ENCODE results near the gene PVALEF. TPM values are rescaled to one million over a fixed set of nuclear protein-coding genes. Genes with fewer than 3 reads are reported as not detected.

The PVALEF gene
- polyA plus RNA-seq, 3 donors, result 0.14 to 0.57 (median 0.22) TPM

GRCh38 chr17:81157848-81158687, 7.2 kb upstream of the PVALEF start:
- no peak for DNase-seq (ENCODE audit: extremely low read depth in 1 of 11, low read depth in 9 of 11, low spot score in 4 of 11)

DNA sequence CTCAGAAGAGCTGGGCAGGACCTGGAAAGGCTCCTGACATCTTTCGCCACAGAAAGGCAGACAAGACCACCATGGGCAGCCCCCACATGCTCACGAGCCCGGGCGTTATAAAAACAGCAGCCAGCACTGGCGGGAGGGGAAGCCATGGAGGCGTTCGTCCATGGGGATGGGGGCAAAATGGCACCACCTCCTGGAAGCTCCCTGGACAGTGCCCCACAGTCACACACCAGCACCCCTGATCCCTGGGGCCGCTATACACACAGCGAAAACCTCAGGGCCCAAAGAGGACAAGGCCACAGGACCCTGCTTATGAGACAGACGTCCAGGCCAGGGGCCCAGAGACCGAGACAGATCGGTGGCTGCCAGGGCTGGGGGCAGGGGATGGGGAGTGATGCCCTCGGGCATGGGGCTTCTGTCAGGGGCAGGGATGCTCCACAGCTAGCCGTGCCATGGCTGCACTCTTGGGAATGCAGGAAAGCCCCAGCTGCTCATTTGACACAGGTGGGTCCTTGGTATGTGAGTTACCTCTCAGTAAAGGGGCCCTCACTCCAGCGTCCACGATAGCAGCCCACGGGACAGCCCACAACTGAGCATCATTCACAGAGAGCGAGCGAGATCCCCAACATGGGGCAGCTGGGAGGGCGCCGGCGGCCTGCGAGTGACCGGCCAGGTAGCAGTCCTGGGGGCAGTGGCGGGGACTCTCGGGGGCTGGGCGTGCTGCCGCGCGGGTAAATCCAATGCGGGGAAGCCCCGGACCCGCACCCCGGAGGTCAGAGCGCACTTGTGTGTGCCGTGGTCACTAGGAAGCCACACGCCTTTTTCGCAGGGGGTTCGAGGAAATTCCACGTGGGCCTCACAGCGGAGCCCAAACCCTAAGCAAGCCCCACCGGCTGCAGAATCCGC, 6.4 kb upstream of the PVALEF start:
- no peak for DNase-seq (ENCODE audit: extremely low read depth in 1 of 11, low read depth in 9 of 11, low spot score in 4 of 11)

DNA sequence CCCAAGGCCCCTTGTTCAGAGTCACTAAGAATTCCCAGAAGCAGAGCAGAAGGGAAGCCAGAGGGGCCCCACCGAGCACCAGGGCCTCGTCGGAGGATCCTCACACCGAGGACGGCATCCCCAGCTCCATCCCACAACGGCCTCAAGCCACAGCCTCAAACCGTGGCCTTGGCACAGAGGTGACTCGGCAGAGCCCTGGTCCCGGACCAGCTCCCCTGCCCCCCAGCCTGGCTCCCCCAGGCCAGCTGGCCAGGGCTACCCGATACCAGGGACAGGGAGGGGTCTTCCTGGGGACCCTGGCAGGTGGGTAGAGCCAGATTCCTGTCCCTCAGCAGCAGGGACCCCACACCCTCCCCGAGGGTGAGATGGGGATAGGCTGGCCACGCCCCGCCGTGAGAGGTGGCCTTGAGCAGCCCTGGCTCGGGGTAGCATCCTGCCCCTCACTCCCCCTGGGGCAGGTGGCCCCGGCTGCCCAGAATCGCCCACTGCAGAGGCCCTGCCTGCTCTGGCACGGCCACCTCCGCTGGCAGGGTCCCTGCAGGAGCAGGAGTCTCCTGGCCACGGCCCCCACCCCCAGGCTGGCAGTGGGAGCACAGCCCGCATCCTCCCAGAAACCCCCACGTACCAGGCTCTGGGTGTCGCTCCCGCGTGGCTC, 5.6 kb upstream of the PVALEF start:
- no peak for DNase-seq (ENCODE audit: extremely low read depth in 1 of 11, low read depth in 9 of 11, low spot score in 4 of 11)

DNA sequence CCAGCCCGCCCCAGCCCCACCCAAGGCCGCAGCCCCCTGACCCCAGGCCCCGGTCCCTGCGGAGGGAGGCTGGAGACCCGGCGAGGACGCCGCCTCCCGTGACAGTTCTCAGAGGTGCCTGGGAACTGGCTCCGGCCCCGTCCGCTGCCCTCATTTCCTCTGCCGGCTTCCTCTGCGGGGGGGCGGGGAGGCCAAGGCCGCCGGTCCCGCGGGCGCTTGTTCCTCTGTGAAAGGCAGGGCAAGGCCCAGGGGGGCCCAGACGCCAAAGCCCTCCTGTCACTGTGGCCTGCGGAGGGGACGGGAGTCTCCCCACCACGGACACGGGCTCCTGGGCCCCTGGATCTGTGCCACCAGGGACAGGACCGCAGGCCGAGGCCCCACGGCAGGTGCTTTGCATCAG, 5.0 kb upstream of the PVALEF start:
- no peak for DNase-seq (ENCODE audit: extremely low read depth in 1 of 11, low read depth in 9 of 11, low spot score in 4 of 11)

DNA sequence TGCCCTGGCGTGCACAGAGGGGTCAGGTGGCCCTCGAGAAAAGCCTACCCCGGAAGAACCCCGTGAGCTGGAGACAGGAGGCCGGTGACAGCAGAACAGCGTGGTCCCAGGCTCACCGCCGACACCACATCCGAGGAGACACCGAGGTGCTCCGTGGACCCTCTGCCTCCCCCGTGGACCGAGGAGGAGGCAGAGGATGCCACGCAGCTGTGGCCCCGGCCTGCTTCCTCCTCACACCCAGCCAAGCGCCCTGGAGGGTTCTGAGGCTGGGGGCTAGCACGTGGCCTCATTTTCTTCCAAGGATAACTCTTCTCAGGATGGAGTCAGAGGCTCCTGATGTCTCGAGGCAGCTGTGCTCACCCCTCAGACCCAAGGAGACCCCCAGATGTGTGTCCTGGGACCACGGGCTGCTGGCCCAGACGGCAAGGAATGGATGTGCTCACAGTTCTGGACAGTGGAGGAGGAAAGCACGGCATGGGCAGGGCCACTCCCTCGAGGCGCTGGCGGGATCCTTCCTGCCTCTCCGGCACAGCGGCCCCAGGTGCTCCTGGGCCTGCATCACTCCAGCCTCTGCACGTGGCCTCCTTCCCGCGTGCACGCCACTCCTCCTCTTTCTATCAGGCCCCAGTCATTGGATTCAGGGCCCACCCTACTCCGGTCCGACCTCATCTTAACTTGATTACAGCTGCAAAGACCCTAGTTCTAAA, 4.4 kb upstream of the PVALEF start:
- no peak for DNase-seq (ENCODE audit: extremely low read depth in 1 of 11, low read depth in 9 of 11, low spot score in 4 of 11)

DNA sequence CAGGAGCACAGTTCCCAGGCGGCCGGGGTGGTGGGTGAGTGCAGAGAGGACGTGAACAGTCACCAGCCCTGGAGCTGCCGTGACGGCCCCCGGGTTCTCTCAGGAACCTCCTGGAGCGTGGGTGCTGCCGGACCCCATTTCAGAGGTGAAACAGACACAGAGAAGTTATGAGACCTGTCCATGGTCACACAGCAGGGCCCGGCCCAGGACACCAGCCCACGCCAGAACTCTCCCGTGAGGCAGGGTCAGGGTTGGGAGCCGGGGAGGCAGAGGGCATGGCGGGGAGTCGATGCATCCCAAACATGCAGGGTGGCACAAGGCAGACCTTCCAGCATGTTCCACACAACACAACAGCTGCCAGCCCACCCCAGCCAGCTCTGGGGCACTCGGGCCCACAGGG, 3.8 kb upstream of the PVALEF start:
- no peak for DNase-seq (ENCODE audit: extremely low read depth in 1 of 11, low read depth in 9 of 11, low spot score in 4 of 11)

- no peak for DNase-seq (ENCODE audit: extremely low read depth in 1 of 11, low read depth in 9 of 11, low spot score in 4 of 11)
These were observed 3.3 kb upstream of the PVALEF start for GRCh38 chr17:81161972-81162371.

DNA sequence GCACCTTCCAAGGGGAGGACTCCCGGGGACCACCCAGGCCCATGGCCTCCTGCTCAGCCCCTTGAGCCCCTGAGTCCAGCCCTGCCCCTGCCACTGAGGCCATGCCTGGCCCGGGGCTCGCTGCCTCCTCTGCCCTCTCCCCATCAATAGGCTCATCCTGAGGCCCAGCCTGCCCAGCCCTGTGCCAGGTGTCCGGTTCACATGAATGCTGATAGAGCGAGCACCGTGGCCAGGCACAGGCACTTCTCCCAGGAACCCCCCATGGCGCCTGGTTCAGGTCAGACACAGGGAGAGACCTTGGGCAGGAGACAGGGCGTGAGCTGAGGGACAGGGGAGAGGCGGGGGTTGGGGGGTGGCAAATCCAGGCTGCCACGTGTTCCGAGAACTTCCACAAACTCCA, 2.8 kb upstream of the PVALEF start:
- no peak for DNase-seq (ENCODE audit: extremely low read depth in 1 of 11, low read depth in 9 of 11, low spot score in 4 of 11)

DNA sequence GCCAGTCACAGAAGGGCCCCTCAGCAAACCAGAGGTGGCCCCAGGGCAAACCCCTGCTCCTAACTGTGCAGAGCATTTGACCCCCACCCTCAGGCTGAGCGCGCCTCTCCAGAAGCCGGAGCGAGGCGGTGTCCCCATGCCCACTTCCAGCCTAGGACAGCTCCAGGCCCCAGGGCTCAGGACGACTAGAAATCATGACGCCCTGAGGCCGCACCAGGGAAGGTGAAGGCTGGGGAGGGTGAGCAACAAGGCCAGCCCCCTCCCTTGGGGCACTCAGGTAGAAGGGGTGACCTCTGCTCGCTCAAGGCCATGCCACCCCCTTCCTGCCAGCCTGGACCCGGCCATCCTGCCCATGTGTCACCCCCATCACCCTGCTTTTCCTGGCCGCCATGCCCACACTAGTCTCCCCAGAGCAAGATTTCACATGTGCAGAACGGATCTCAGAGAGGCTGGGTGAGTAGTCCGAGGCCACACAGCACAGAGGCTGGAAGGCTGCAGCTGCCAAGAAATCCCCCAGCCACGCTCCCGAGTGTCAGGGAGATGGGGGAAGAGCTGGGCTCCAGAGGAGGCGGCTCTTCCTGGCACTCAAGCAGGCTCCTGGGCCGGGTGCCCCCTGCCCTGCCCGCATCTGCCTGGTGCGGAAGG, 2.1 kb upstream of the PVALEF start:
- no peak for DNase-seq (ENCODE audit: extremely low read depth in 1 of 11, low read depth in 9 of 11, low spot score in 4 of 11)

DNA sequence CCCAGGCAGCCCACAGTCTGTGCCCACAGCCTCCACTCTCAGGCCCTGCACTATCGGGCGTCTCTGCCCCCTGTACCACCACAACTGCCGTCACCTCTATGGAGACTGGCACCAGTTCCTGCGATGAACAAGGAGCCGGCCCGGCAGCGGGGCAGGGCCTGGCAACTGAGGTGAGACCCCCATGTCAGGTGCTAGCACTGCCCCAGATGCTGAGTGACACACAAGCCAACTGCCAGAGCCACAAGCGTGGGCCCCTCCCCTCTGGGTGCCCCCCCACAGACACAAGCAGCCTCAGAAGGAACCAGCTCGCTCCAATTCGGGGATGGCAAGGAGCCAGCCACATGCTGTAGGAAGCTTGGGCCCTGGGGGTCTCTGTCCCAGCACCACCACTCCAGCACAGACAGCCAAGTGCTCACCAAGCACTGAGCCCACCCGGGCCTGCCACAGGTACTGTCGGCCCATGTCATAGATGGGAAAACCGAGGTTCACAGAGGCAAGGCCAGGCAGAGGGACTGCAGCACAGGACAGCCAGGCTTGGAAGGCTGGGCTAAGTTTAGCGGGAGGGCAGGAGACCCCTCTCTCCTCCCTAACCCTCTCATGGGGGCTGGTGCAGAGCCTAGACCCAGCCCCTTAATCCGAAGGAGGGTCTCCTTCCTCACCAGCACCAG, 1.5 kb upstream of the PVALEF start:
- no peak for DNase-seq (ENCODE audit: extremely low read depth in 1 of 11, low read depth in 9 of 11, low spot score in 4 of 11)

- no peak for DNase-seq (ENCODE audit: extremely low read depth in 1 of 11, low read depth in 9 of 11, low spot score in 4 of 11)
These were observed 699 bp upstream of the PVALEF start for GRCh38 chr17:81164371-81165245.

DNA sequence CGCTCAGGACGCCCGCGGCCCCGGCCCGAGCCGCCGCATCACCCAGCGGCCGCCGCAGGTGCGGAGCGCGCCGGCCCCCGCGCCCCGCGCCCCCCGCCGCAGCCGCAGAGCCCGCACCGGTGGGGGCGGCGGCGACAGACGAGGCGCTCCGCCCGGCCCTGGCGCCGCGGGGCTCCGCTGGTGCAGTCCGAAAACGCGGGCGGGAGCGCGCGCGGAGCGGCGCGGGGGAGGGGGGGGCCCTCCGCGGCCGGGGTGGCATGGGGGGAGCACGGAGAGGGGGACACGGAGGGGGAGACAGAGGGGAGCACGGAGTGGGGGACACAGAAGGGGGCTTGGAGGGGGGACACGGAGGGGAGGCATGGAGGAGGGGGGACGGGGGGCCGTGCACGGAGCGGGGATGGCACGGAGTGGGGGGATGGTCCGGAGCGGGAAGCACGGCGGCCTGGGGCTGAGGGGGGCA, 756 bp downstream of the PVALEF start, which contains the start of gene AATK:
Gene AATK, minus strand, starts transcription at position 189 of the 460 bp plus-strand sequence. CDS start 229 bp downstream, outside the sequence.
- DNase-seq (ENCODE audit: extremely low read depth in 1 of 11, low read depth in 9 of 11, low spot score in 4 of 11), result no peak

DNA sequence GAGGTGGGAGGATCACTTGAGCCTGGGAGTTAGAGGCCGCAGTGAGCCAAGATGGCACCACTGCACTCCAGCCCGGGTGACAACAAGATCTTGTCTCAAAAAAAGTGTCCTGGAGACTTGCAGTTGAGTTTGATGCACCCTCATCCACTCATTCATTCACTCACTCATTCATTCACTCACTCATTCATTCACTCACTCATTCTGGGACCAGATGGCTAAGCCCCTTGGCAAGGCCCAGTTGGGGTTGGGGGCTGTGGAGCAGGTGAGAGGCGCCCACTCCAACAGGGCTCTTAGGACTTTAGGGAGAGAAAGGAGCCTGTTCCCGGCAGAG, 1.9 kb downstream of the PVALEF start:
- no peak for DNase-seq (ENCODE audit: extremely low read depth in 1 of 11, low read depth in 9 of 11, low spot score in 4 of 11)

- DNase-seq (ENCODE audit: extremely low read depth in 1 of 11, low read depth in 9 of 11, low spot score in 4 of 11), result no peak
These were observed 2.3 kb downstream of the PVALEF start for GRCh38 chr17:81167638-81168037.

DNA sequence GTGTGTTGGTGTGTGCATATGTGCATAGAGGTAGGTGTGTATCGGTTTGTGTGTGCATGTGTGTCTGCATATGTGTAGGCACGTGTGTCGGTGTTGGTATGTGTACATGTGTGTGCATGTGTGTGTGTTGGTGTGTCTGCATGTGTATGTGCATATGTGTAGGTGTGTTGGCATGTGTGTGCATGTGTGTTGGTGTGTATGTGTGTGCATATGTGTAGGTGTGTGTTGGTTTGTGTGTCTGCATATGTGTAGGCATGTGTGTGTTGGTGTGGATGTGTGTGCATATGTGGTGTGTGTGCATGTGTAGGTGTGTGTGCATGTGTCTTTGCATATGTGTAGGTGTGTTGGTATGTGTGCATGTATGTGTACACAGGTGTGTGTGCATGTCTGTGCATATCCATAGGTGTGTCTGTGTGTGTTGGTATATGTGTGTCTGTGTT, 4.6 kb downstream of the PVALEF start:
- no peak for DNase-seq (ENCODE audit: extremely low read depth in 1 of 11, low read depth in 9 of 11, low spot score in 4 of 11)

GRCh38 chr17:81170727-81171494, 5.6 kb downstream of the PVALEF start:
- no peak for DNase-seq (ENCODE audit: extremely low read depth in 1 of 11, low read depth in 9 of 11, low spot score in 4 of 11)
